HG02588 (cell line): Measurements from ENCODE around the gene RYR2.
"Not testable (repeated sequence)": the region's sequence is repeated elsewhere in the genome, so short reads cannot be mapped to it uniquely, and the experiment has no call there.

Experiments used
- ATAC-seq: cut with Tn5 transposase; IDR thresholded peaks from one replicate; pipeline ENCODE4 v1.9.1; 2021; ENCODE audit warnings: mild to moderate bottlenecking, moderate library complexity; ENCODE audit not compliant: unreplicated experiment

RYR2 gene

GRCh38 chr1:237525102-237525501 lies 483.1 kb downstream of the RYR2 start:
- no peak for ATAC-seq

DNA sequence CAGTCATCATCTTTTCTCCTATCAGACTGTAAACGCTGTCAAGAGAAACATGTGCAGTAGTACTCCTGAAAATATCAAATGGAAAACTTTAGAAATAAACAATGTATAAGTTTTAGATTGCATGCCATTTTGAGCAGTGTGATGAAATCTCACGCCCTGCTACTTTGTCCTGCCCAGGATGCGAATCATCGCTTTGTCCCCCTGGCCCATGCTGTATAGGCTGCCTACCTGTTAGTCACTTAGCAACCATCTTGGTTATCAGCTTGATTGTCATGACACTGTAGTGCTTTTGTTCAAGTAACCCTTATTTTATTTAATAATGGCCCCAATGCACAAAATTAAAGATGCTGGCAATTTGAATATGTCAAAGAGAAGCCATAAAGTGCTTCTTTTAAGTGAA lies 485.8 kb downstream of the RYR2 start:
- ATAC-seq, result no peak

DNA sequence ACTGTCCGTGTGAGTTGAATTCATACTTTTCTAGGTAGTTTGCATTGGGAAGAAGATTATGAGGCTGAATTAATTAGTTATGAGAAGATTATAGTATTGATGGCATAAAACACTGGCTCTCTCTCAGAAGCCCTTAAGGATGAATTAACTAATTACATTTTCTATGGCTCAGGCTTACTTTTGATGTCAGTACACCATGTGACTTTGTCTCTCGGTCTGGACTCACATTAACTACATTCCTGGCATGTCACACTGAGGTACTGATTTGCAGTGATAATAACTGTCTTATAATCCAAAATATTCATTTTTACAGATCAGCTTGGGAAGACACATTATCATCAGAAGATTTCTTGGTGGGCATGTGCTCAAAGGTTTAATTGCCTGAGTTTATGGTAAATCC lies 486.6 kb downstream of the RYR2 start:
- no peak for ATAC-seq

- no peak for ATAC-seq
These were observed 497.1 kb downstream of the RYR2 start for GRCh38 chr1:237539055-237539454.

- no peak for ATAC-seq
These were observed 500.8 kb downstream of the RYR2 start for GRCh38 chr1:237542525-237543418.

- ATAC-seq, result no peak
These were observed 511.1 kb downstream of the RYR2 start for GRCh38 chr1:237553078-237553477.

DNA sequence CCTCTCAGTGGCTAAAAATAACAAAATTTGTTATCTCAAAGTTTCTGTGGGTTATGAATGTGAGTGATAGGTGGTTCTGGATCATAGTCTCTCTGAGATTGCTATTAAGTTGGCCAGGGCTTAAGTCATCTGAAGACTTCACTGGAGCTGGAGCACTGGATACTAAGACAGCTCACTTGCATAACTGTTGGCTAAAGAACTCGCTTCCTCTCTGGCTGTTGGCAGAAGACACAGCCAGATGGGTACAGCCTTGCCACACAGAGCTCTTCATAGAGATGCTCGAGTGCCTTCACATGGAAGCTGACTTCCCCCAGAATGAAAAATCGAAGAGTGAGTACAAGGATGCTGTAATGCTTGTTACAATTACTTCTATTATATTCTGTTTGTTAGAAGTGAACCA lies 514.9 kb downstream of the RYR2 start:
- no peak for ATAC-seq

DNA sequence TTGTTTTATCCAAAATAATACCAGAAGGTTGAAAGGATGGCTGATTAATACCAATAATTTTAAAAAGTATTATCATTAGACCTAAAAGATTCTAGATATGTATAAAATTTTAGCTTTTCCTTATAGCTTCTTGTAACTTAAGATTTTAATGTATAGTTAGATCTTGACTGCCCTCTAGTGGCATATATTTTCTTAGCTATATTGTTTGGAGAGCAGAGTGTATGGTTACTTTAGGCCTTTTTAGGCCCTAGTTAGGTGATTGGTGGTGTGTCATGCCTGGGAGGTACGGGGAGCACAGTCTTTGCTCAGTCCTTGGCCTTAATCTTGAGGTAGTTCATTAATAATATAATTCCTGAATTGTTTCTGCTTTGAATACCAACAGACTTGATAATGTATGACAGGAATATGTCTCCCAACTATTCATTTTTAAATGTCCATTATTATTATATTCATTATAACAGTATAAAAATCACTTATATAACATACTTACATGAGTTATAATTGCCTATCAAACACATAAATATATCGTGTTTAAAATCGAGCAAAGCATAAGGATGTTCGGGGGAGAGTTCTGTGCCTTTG lies 520.3 kb downstream of the RYR2 start:
- ATAC-seq, result peak; percentile 79

DNA sequence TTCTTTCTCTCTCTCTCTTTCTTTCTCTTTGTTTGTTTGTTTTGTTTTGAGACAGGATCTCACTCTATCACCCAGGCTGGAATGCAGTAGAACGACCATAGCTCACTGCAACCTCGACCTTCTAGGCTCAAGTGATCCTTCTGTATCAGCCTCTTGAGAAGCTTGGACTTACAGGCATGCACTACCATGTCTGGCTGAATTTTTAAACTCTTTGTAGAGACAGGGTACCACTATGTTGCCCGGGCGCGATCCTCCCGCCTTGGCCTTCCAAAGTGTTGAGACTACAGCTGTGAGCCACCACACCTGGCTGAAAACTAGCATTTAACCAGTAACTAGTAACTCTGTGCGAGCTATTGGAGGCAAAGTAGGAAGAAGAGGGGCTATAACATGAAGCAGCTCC lies 523.3 kb downstream of the RYR2 start:
- no peak for ATAC-seq

DNA sequence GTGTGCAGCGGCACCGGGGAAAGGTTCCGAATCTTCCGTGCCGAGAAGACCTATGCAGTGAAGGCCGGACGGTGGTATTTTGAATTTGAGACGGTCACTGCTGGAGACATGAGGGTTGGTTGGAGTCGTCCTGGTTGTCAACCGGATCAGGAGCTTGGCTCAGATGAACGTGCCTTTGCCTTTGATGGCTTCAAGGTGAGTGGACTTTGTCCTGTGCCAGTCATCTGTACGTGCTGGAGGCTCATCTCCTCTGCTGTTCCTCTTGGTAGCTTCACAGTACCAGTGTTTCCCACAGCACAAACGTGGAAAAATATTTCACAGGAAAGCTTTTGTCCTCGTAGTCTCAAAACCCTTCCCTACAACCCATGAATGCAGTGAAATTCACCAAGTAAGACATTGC lies 524.6 kb downstream of the RYR2 start:
- ATAC-seq, result no peak

DNA sequence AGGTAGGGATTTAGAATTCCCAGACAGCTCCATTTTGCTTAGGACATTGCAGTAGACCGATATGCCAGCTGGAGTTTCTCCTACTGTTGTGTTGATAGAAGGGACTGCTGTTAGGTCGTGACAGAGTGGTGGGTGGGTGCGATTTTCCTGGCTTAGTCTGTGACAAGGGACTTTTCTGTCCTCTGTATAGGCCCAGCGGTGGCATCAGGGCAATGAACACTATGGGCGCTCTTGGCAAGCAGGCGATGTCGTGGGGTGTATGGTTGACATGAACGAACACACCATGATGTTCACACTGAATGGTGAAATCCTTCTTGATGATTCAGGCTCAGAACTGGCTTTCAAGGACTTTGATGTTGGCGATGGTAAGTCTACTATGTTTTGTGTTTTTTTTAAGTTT lies 527.0 kb downstream of the RYR2 start:
- ATAC-seq, result no peak

DNA sequence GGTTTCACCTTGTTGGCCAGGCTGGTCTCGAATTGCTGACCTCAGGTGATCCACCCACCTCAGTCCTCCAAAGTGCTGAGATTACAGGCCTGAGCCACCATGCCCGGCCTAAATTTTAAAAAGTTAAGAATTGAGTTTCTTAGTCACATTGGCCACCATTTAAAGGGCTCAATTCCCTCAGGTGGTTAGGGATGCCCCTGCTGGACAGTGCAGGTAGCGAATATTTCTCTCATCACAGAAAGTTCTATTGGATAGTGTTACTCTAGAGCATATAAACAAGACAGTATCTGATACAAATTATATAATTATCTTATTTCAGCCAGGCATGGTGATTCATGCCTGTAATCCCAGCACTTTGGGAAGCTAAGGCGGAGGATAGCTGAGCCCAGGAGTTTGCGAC lies 528.5 kb downstream of the RYR2 start:
- ATAC-seq, result no peak

DNA sequence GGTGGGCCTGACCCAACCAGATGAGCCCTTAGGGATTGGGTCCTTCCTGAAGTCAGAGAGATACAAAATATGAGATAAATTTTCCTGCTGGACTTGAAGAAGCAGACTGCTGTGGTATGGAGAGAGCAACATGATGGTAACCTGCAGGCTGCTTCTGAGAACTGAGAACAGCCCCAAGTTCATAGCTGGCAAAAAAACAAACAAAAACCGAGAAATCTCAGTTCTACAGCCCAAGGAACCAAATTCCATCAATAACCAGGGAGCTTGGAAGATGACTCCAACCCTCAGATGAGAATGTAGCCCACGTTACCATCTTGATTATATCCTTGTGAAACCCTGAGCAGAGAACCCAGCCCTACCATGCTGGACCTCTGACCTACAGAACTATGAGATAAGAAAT lies 532.6 kb downstream of the RYR2 start:
- ATAC-seq, result no peak

GRCh38 chr1:237578540-237578939 lies 536.6 kb downstream of the RYR2 start:
- no peak for ATAC-seq

DNA sequence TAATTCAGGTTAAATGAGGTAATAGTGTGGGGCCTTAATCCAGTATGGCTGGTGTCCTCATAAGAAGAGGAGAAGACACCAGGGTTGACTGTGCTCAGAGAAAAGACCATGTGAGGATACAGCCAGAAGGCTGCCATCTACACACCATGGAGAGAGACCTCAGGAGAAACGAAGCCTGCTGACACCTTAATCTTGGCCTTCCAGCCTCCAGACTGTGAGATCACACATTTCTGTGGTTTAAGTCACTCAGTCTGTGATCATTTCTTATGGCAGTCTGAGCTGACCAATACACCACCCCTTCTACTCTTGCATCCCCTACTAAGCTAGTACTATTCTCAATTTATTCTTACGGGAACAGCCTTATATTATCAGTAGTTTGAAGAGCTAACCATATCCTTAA lies 538.7 kb downstream of the RYR2 start:
- ATAC-seq, result no peak

GRCh38 chr1:237583270-237583669 lies 541.3 kb downstream of the RYR2 start:
- no peak for ATAC-seq

DNA sequence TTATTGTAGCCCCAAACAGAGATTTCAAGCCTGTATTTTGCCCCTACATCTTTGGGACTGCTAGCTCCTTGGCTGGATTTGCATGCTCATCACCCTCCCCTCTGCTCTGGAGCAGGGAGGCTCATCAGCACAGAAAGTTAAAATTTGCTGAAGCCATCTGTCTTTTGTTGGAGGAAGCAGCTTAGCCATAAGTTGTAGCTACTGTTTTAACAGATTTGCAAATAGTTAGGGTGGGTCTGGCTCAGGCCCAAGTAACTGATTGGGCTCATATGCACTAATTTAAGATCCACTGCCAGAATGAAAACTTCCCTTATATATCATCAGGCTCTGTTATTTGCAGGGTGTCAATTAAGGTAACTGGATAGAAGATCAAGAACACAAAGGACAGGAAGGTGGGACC lies 541.8 kb downstream of the RYR2 start:
- ATAC-seq, result no peak

GRCh38 chr1:237590386-237590785 lies 548.4 kb downstream of the RYR2 start:
- ATAC-seq, result no peak

- no peak for ATAC-seq
These were observed 549.4 kb downstream of the RYR2 start for GRCh38 chr1:237591353-237591752.

GRCh38 chr1:237603036-237603568 lies 561.1 kb downstream of the RYR2 start:
- not testable (repeated sequence) for ATAC-seq

DNA sequence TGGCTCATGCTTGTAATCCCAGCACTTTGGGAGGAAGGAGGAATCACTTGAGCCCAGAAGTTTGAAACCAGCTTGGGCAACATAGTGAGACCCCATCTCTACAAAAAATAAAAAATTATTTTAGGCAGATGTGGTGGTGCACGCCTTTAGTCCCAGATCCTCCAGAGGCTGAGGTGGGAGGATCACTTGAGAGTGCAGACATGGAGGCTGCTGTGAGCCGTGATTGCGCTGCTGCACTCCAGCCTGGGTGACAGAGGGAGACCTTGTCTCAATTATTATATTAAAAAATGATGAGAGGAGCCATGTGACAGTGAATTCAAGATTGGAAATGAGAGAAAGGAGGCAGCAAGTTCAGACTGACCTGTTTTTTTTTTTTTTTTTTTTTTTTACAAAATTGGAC lies 566.4 kb downstream of the RYR2 start:
- ATAC-seq, result no peak

DNA sequence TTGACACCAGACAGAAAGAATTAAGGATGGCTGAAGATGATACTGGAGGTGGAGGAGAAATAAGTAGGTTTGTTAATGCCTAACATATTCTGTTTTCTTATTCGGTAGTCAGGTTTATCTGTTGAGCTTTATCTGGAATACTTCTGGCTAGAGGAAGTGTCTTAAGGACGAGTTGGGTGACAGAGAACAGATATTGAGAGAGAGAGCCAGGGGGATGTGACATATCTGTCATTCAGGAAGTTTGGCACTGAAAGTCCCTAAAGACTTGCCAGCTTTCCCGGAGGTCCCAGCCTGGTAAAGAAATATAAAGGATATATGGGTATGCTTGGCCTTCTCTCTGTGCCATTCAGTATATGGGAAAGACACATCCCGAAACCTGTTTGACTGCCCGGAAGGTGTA lies 568.2 kb downstream of the RYR2 start:
- no peak for ATAC-seq
